ENCODE measurements around the gene PRSS36.

Gene PRSS36

DNA sequence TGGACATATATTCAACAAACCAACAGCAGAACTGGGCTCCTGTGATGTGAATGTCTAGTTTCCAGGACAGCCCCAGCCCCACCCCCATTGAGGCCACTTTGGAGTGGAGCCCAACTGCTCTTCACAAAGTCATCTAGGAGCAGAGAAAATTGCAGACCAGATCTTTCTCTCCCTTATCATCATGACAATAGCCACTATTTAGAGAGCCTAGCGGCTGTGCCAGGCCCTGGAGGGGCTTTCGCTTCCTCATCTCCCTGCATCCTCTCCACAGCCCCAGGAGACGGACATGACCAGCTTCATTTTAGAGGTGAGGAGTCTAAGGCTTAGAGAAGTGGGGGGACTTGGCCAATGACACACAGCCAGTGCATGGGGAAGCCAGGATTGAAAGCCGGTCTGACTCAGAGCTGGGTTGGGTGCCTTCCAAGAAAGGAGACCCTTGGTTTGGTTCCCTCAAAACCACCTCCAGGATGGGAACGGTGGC is 15.7 kb downstream of the PRSS36 start:
- H3K36me3 ChIP-seq: peaks cover 20 to 42% (median 33%) of the 10 kb centered on the region in 11 experiments
- H3K4me3 ChIP-seq: no peak overlapping the region
- peak overlapping the region; percentile 32 to 75 (median 58) for H3K4me2 ChIP-seq
- peak overlapping the region in 10 of 11 experiments; percentile 6 to 60 (median 41); a peak in 15 of 22 replicates for H3K27ac ChIP-seq
- no peaks in the 10 kb centered on the region; a peak in 1 of 22 replicates for H4K20me1 ChIP-seq
- TF ChIP-seq Cebpa-rat (IDR thresholded peaks at IDR 0.05): no peak
- H3K4me1 ChIP-seq: peaks cover 33 to 59% (median 48%) of the 10 kb centered on the region in 10 experiments
- no peaks in the 10 kb centered on the region for H3K9me3 ChIP-seq (replicated peaks in 1 of 11)
- peak overlapping the region in 8 of 11 experiments; percentile 2 to 40 (median 22); a peak in 8 of 22 replicates for H3K9ac ChIP-seq
- no peaks in the 10 kb centered on the region for H3K27me3 ChIP-seq

- peaks cover 44 to 62% (median 55%) of the 10 kb centered on the region in 10 experiments for H3K4me1 ChIP-seq
- H3K9ac ChIP-seq: 0 out of 22 replicates have a peak overlapping the region, but pooled peaks of 1 of the 11 experiments have one; percentile 25
- no peaks in the 10 kb centered on the region for H3K9me3 ChIP-seq (replicated peaks in 1 of 11)
- H3K36me3 ChIP-seq: peaks cover 20 to 44% (median 33%) of the 10 kb centered on the region in 11 experiments
- H3K27ac ChIP-seq: peak overlapping the region in 5 of 11 experiments; percentile 28 to 60 (median 45); a peak in 5 of 22 replicates
- no peak overlapping the region for H3K4me3 ChIP-seq
- peak overlapping the region in 9 of 11 experiments; percentile 32 to 75 (median 58); a peak in 14 of 22 replicates for H3K4me2 ChIP-seq
- no peaks in the 10 kb centered on the region; a peak in 1 of 22 replicates for H4K20me1 ChIP-seq
- H3K27me3 ChIP-seq: no peaks in the 10 kb centered on the region
- TF ChIP-seq Cebpa-rat (IDR thresholded peaks at IDR 0.05): no peak
Observed at GRCh38 chr16:31133046-31133501, 16.8 kb downstream of the PRSS36 start.

- Histone ChIP-seq H3K9ac (peak overlapping the region in 1 of 11 experiments; percentile 23; a peak in 1 of 22 replicates), H3K27me3 (no peaks in the 10 kb centered on the region), H3K27ac (peak overlapping the region in 4 of 11 experiments; percentile 5 to 60 (median 23); a peak in 1 of 22 replicates), H3K9me3 (replicated peaks in 1 of 11) (no peaks in the 10 kb centered on the region), H3K4me2 (peak overlapping the region in 1 of 11 experiments; percentile 75; a peak in 2 of 22 replicates), H3K36me3 (peaks cover 26 to 50% (median 39%) of the 10 kb centered on the region in 11 experiments), H3K4me1 (peaks cover 50 to 68% (median 61%) of the 10 kb centered on the region in 10 experiments), H4K20me1 (no peaks in the 10 kb centered on the region; a peak in 1 of 22 replicates), H3K4me3 (no peak overlapping the region)
- TF ChIP-seq Cebpa-rat (IDR thresholded peaks at IDR 0.05): no peak
Observed at GRCh38 chr16:31132303-31132979, 17.4 kb downstream of the PRSS36 start.

DNA sequence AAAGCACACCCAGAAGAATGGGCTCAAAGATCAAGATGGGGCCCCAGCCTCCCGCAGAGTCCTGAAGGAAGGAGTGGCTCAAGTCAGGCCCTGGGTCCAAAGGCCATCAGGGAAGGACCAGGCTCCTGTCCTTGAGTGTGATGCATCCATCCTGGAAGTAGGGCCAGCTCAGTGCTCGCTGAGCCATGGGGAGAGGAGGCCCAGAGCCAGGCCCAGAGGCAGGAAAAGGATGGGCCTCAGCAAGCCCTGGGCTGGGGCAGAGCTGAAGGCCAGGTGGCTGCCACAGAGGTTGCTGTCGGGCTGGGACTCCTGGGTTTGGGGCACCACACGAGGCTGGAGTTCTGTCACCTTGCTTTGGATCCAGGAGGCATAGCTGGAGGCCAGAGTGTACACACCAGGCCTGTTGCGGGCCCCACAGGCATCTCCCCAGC is 18.0 kb downstream of the PRSS36 start:
- Histone ChIP-seq H3K36me3 (peaks cover 32 to 56% (median 45%) of the 10 kb centered on the region in 11 experiments), H3K9me3 (replicated peaks in 1 of 11) (no peaks in the 10 kb centered on the region), H3K27ac (peak overlapping the region in 3 of 11 experiments; percentile 18 to 60 (median 28); a peak in 1 of 22 replicates), H3K4me3 (no peak overlapping the region), H4K20me1 (no peaks in the 10 kb centered on the region; a peak in 1 of 22 replicates), H3K9ac (peak overlapping the region in 2 of 11 experiments; percentile 6 to 23; a peak in 1 of 22 replicates), H3K4me2 (no peak overlapping the region), H3K4me1 (peaks cover 56 to 74% (median 66%) of the 10 kb centered on the region in 10 experiments), H3K27me3 (no peaks in the 10 kb centered on the region)
- no peak for TF ChIP-seq Cebpa-rat (IDR thresholded peaks at IDR 0.05)

DNA sequence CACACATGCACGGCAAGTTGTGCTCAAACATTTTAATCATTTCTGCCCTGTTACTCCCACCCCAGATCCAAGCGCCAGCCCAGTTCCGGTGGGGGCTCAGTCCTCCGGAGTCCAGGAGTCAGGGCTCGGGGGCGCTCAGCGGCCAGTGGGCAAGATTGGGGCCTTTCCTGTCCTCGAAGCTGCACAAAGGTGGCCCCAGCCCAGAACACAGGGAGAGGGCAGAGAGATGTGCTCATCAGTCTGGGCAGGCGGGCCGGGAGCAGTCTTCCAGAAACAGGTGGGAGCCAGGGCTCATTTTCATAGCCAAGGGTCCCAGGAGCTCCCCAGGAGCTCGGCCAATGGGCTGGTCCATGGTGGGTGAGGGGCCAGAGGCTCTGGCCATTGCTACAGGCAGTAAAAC is 18.4 kb downstream of the PRSS36 start:
- Histone ChIP-seq H3K36me3 (peaks cover 32 to 58% (median 47%) of the 10 kb centered on the region in 11 experiments), H3K4me1 (peaks cover 56 to 78% (median 64%) of the 10 kb centered on the region in 10 experiments), H3K4me3 (no peak overlapping the region), H3K9me3 (replicated peaks in 1 of 11) (no peaks in the 10 kb centered on the region), H3K9ac (peak overlapping the region in 2 of 11 experiments; percentile 6 to 23; a peak in 2 of 22 replicates), H3K27me3 (no peaks in the 10 kb centered on the region), H3K27ac (peak overlapping the region in 2 of 11 experiments; percentile 28 to 60; a peak in 1 of 22 replicates), H4K20me1 (no peaks in the 10 kb centered on the region; a peak in 1 of 22 replicates), H3K4me2 (no peak overlapping the region)
- no peak for TF ChIP-seq Cebpa-rat (IDR thresholded peaks at IDR 0.05)

GRCh38 chr16:31130899-31131298 is 19.0 kb downstream of the PRSS36 start:
- no peaks in the 10 kb centered on the region; a peak in 1 of 22 replicates for H4K20me1 ChIP-seq
- no peak overlapping the region for H3K4me3 ChIP-seq
- no peaks in the 10 kb centered on the region for H3K27me3 ChIP-seq
- H3K27ac ChIP-seq: peak overlapping the region in 1 of 11 experiments; percentile 51; a peak in 2 of 22 replicates
- no peak for TF ChIP-seq Cebpa-rat (IDR thresholded peaks at IDR 0.05)
- peak overlapping the region in 1 of 11 experiments; percentile 94; a peak in 1 of 22 replicates for H3K4me2 ChIP-seq
- no peaks in the 10 kb centered on the region for H3K9me3 ChIP-seq (replicated peaks in 1 of 11)
- H3K9ac ChIP-seq: no peak overlapping the region; a peak in 1 of 22 replicates
- H3K4me1 ChIP-seq: peaks cover 56 to 84% (median 69%) of the 10 kb centered on the region in 10 experiments
- peaks cover 32 to 63% (median 50%) of the 10 kb centered on the region in 11 experiments for H3K36me3 ChIP-seq

DNA sequence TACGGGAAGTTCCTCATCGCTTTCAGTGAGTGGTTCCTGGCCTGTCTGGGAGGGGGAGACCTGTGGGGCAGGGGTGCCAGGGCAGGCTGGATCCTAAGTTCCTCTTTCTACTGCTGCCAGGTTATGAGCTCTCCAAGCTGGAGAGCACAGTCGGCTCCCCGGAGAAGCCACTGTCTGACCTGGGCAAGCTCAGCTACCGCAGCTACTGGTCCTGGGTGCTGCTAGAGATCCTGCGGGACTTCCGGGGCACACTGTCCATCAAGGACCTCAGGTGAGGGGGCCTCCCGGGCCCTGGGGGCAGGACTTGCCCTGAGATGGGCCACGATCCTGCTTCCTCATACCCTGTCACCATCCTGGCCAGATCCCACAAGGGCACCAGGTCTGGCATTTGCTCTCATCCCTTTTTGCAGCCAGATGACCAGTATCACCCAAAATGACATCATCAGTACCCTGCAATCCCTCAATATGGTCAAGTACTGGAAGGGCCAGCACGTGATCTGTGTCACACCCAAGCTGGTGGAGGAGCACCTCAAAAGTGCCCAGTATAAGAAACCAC is 19.5 kb downstream of the PRSS36 start:
- H3K27me3 ChIP-seq: no peaks in the 10 kb centered on the region
- peak overlapping the region in 7 of 11 experiments; percentile 82 to 99 (median 95); a peak in 14 of 22 replicates for H3K27ac ChIP-seq
- peak overlapping the region in 7 of 11 experiments; percentile 50 to 97 (median 90); a peak in 13 of 22 replicates for H3K4me2 ChIP-seq
- H3K4me3 ChIP-seq: no peak overlapping the region
- no peak for TF ChIP-seq Cebpa-rat (IDR thresholded peaks at IDR 0.05)
- peaks cover 56 to 87% (median 69%) of the 10 kb centered on the region in 10 experiments for H3K4me1 ChIP-seq
- no peaks in the 10 kb centered on the region; a peak in 1 of 22 replicates for H4K20me1 ChIP-seq
- no peaks in the 10 kb centered on the region for H3K9me3 ChIP-seq (replicated peaks in 1 of 11)
- H3K36me3 ChIP-seq: peaks cover 32 to 68% (median 51%) of the 10 kb centered on the region in 11 experiments
- peak overlapping the region in 7 of 11 experiments; percentile 25 to 92 (median 49); a peak in 6 of 22 replicates for H3K9ac ChIP-seq

DNA sequence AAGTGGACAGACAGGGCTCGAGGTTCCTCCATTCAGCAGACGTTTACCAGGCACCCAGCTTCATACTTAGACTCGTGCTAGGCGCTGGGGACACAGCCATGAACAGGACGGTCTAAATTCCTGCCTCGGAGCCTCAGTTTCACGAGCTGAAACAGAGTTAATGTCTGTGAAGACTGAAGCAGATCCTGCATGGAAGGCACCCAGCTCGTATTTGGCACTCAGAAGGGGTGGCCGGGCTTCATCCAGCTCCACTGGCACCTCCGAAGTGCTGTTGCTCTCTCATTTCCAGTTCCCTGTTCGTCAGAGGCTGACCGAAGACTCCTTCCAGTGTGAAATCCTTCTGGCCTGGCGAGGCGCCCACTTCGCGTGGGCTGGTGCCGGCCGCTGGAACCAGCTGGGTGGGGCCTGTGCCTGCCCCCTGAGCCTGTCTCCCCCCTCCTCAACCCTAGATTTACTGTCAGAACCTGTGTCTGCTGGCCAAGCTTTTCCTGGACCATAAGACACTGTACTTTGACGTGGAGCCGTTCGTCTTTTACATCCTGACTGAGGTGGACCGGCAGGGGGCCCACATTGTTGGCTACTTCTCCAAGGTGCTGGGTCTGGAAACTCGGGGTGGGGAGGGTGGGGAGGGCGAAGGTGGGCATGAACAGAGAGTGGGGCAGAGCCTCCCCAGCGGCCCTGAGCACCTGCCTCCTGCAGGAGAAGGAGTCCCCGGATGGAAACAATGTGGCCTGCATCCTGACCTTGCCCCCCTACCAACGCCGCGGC is 20.1 kb downstream of the PRSS36 start:
- no peak for TF ChIP-seq Cebpa-rat (IDR thresholded peaks at IDR 0.05)
- H3K9ac ChIP-seq: peak overlapping the region; percentile 73 to 92 (median 86)
- peaks cover 32 to 74% (median 54%) of the 10 kb centered on the region in 11 experiments for H3K36me3 ChIP-seq
- peak overlapping the region; percentile 76 to 99 (median 95) for H3K27ac ChIP-seq
- no peak overlapping the region for H3K4me3 ChIP-seq
- no peaks in the 10 kb centered on the region; a peak in 1 of 22 replicates for H4K20me1 ChIP-seq
- peak overlapping the region; percentile 50 to 97 (median 88) for H3K4me2 ChIP-seq
- H3K27me3 ChIP-seq: no peaks in the 10 kb centered on the region
- H3K9me3 ChIP-seq (replicated peaks in 1 of 11): no peaks in the 10 kb centered on the region
- H3K4me1 ChIP-seq: peaks cover 49 to 87% (median 62%) of the 10 kb centered on the region in 10 experiments
